Activated CD8-positive, alpha-beta T cell treated with anti-CD3 and anti-CD28 coated beads for 36 hours (primary cell): ENCODE data around the gene TEAD4. TPM values are rescaled to one million over a fixed set of nuclear protein-coding genes. Genes with fewer than 3 reads are reported as not detected.

Experiments used
- ATAC-seq: fragments of 200-7000 bp; cut with Tn5 transposase; one replicate; pipeline ENCODE4 v1.10.0; 2021; ENCODE audit warnings: mild to moderate bottlenecking, moderate library complexity
- CTCF ChIA-PET: fragments of 350-600 bp; sonication (Branson Sonifier 250); formaldehyde crosslinking; loops from one replicate; lab custom pipeline; 2021; ENCODE audit warnings: antibody characterized with exemption; lab: Charles Lee
- POLR2A ChIA-PET: fragments of 350-600 bp; sonication (Branson Sonifier 250); formaldehyde crosslinking; loops from one replicate; lab custom pipeline; 2021; ENCODE audit warnings: antibody characterized with exemption; lab: Charles Lee
- DNase-seq: peaks from one replicate; pipeline ENCODE4 v3.0.0-alpha.2; 2020
- H3K27ac Mint-ChIP-seq: one replicate; pipeline ENCODE4 v1.8.0; 2021; ENCODE audit warnings: mild to moderate bottlenecking, mixed read lengths
- H3K27me3 Mint-ChIP-seq: one replicate; pipeline ENCODE4 v1.8.0; 2021; ENCODE audit warnings: mixed read lengths
- H3K36me3 Mint-ChIP-seq: one replicate; pipeline ENCODE4 v1.8.0; 2021; ENCODE audit warnings: low read depth, mixed read lengths
- H3K4me1 Mint-ChIP-seq: one replicate; pipeline ENCODE4 v1.8.0; 2021; ENCODE audit warnings: low read depth, mixed read lengths
- H3K4me3 Mint-ChIP-seq: one replicate; pipeline ENCODE4 v1.8.0; 2021; ENCODE audit warnings: mild to moderate bottlenecking, moderate library complexity, mixed read lengths
- H3K9me3 Mint-ChIP-seq: one replicate; pipeline ENCODE4 v1.8.0; 2021; ENCODE audit warnings: mixed read lengths
- CTCF ChIP-seq: fragments of 200-600 bp; IDR thresholded peaks from one replicate; pipeline ENCODE4 v1.8.0; 2022; ENCODE audit warnings: antibody characterized with exemption, mild to moderate bottlenecking
- intact Hi-C: fragments of 100-400 bp; cut with micrococcal nuclease; formaldehyde crosslinking; loops from one replicate; pipeline ENCODE4 v1.10.0; 2022
- total RNA-seq, 2 experiments: library from RNA; stranded (reverse); gene quantifications; one replicate each; pipeline ENCODE4 v1.2.3, GENCODE V29; 2021

Gene TEAD4
- total RNA-seq, 2 experiments from 2014 or later: 4.5 to 4.6 TPM

- Mint-ChIP-seq H3K4me3 (no peak overlapping the region), H3K27me3 (no peaks in the 10 kb centered on the region), H3K36me3 (no peaks in the 10 kb centered on the region), H3K9me3 (no peaks in the 10 kb centered on the region), H3K27ac (no peak overlapping the region), H3K4me1 (no peaks in the 10 kb centered on the region)
- POLR2A ChIA-PET: no interaction called here
- no peak for ATAC-seq
- TF ChIP-seq CTCF: no peak
- intact Hi-C loops: no loop called here
- CTCF ChIA-PET: interaction anchor here (0.8 to 1.9 kb wide), 4 partner anchors 22 to 188 kb away, joined by 3 to 6 read pairs (median 4); no protein-coding TSS in a partner anchor
- no peak for DNase-seq
Measured at GRCh38 chr12:3035171-3035570, 76.0 kb downstream of the TEAD4 start.

DNA sequence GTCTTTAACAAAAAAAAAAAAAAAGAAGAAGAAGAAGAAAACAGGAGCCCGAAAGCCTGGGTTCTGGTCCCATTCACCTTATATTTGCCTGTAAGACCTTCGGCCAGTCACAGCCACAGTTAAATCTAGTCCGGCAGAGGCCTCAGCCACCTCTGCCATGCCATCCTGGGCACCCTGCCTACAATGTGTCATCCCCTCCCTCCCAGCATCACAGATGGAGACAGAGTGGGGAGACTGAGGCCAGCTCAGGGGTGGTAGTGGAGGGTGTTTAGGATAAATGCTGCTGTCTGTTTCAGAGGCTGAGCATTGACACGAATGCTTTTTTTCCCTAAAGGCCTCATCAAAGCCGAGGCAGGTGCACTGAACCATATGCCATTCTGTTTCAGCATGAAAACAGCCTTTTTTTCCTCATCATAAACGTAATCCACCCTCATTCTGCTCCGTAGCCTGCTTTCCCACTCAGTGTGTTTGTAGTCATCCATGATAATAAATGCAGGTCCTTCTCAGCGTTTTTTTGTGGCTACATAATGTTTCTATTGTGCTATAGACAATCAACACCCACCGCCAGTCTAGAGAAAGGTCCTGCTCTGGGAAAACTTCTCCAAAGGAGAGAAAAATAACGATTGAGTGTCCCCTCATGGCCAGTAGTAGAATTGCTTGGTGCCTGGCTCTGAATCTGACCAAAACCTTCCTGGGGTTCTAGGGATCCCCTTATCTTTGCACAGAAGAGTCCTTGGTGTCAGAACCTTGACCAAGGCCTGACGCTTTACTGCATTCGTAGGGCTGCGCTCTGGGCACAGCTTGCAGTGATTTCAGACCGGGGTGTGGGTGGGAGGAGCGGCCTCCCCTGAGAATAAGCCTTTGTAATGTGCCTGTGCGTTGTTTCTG is 76.9 kb downstream of the TEAD4 start:
- H3K36me3 Mint-ChIP-seq: no peaks in the 10 kb centered on the region
- TF ChIP-seq CTCF: no peak
- no peaks in the 10 kb centered on the region for H3K9me3 Mint-ChIP-seq
- ChIA-PET CTCF (no interaction called here), POLR2A (no interaction called here)
- no peak for DNase-seq
- H3K27me3 Mint-ChIP-seq: no peaks in the 10 kb centered on the region
- ATAC-seq: no peak
- intact Hi-C loops: no loop called here
- H3K27ac Mint-ChIP-seq: no peak overlapping the region
- H3K4me3 Mint-ChIP-seq: no peak overlapping the region
- no peaks in the 10 kb centered on the region for H3K4me1 Mint-ChIP-seq

- H3K9me3 Mint-ChIP-seq: no peaks in the 10 kb centered on the region
Measured at GRCh38 chr12:3036901-3037600, 77.9 kb downstream of the TEAD4 start.

DNA sequence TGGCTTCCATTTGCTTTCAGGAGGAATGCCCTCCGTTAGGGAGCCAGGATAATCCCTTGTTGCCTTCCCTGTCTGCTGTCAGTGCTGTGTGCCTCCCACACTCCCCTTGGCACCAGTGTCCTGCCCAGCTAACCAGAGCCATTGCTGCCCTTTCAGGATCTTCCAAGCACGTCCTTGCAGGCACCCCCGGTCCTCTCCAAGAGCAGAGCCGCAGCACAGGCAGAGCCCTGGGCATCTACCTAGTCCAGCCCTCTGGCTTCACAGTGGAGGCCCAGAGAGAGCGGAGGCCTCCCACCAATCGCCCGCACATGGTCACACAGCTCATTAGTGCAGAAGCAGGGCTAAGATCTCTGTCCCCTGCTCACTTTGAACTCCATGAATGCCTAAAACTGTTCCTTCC is 79.0 kb downstream of the TEAD4 start:
- Mint-ChIP-seq H3K4me1 (no peaks in the 10 kb centered on the region), H3K4me3 (no peak overlapping the region), H3K27me3 (peaks cover 5% of the 10 kb centered on the region), H3K9me3 (no peaks in the 10 kb centered on the region), H3K36me3 (no peaks in the 10 kb centered on the region), H3K27ac (no peak overlapping the region)
- ChIA-PET POLR2A (no interaction called here), CTCF (no interaction called here)
- intact Hi-C loops: no loop called here
- no peak for DNase-seq
- ATAC-seq: no peak
- no peak for TF ChIP-seq CTCF

More at GRCh38 chr12:3036901-3037600, 77.9 kb downstream of the TEAD4 start:
- H3K36me3 Mint-ChIP-seq: no peaks in the 10 kb centered on the region
- no peak for ATAC-seq
- ChIA-PET CTCF (interaction anchor here (0.7 kb wide), 1 partner anchor 183 kb away, joined by 3 read pairs; no protein-coding TSS in a partner anchor), POLR2A (no interaction called here)
- H3K4me3 Mint-ChIP-seq: no peak overlapping the region
- H3K27ac Mint-ChIP-seq: no peak overlapping the region
- peaks cover 1% of the 10 kb centered on the region for H3K27me3 Mint-ChIP-seq
- intact Hi-C loops: no loop called here
- H3K4me1 Mint-ChIP-seq: no peaks in the 10 kb centered on the region
- no peak for TF ChIP-seq CTCF
- no peak for DNase-seq
